GM06990 (cell line): ENCODE results near the gene PHC2.

Experiments
- DNase-seq: peaks from one replicate; pipeline ENCODE4 v3.0.0-alpha.2; 2011; ENCODE audit not compliant: insufficient read length; ENCODE audit errors: extremely low read depth
- H3K27me3 ChIP-seq: replicated peaks from 2 replicates; pipeline ENCODE4 v1.6.0; 2011; ENCODE audit warnings: low read length; ENCODE audit not compliant: control insufficient read depth, insufficient read depth
- H3K36me3 ChIP-seq: 2 replicates; pipeline ENCODE4 v1.5.1; 2011; ENCODE audit warnings: low read length; ENCODE audit not compliant: control insufficient read depth, insufficient read depth
- H3K4me3 ChIP-seq: replicated peaks from 2 replicates; pipeline ENCODE4 v1.5.1; 2011; ENCODE audit warnings: low read depth, mild to moderate bottlenecking, control low read depth, low read length
- CTCF ChIP-seq: IDR thresholded peaks from 2 replicates; pipeline ENCODE4 v1.5.1; 2011; ENCODE audit warnings: low read length, control low read depth, mild to moderate bottlenecking, inconsistent platforms; ENCODE audit not compliant: insufficient read depth, poor library complexity, severe bottlenecking

PHC2 gene

GRCh38 chr1:33287317-33287716, 143.6 kb downstream of the PHC2 start:
- H3K36me3 ChIP-seq: no peaks in the 10 kb centered on the region; the same call in 1 of the 2 replicates
- DNase-seq: no peak
- H3K27me3 ChIP-seq: no peaks in the 10 kb centered on the region
- TF ChIP-seq CTCF: no peak
- no peak overlapping the region for H3K4me3 ChIP-seq

- no peak for TF ChIP-seq CTCF
- H3K4me3 ChIP-seq: no peak overlapping the region
- no peaks in the 10 kb centered on the region for H3K27me3 ChIP-seq
- peaks cover 3% of the 10 kb centered on the region for H3K36me3 ChIP-seq
- DNase-seq: no peak
Measured at GRCh38 chr1:33286451-33287185, 144.3 kb downstream of the PHC2 start.

GRCh38 chr1:33284049-33284448, 146.8 kb downstream of the PHC2 start:
- TF ChIP-seq CTCF: no peak
- no peak for DNase-seq
- Histone ChIP-seq H3K4me3 (no peak overlapping the region), H3K36me3 (peaks cover 12% of the 10 kb centered on the region), H3K27me3 (no peaks in the 10 kb centered on the region)

GRCh38 chr1:33282791-33283190, 148.1 kb downstream of the PHC2 start:
- no peak for TF ChIP-seq CTCF
- H3K36me3 ChIP-seq: peaks cover 12% of the 10 kb centered on the region
- H3K4me3 ChIP-seq: no peak overlapping the region
- no peak for DNase-seq
- H3K27me3 ChIP-seq: no peaks in the 10 kb centered on the region

- H3K4me3 ChIP-seq: no peak overlapping the region
- no peaks in the 10 kb centered on the region for H3K27me3 ChIP-seq
- H3K36me3 ChIP-seq: peaks cover 12% of the 10 kb centered on the region
- no peak for DNase-seq
- no peak for TF ChIP-seq CTCF
Measured at GRCh38 chr1:33281554-33282303, 149.2 kb downstream of the PHC2 start.
